Fibroblast of lung (primary cell): ENCODE results near the gene EVA1B. TPM values are rescaled to one million over a fixed set of nuclear protein-coding genes. Genes with fewer than 3 reads are reported as not detected.

Source experiments
- DNase-seq, 2 donors: peaks; one replicate each; pipeline versions ENCODE4 v3.0.0 to v3.0.0-alpha.2; 2010; ENCODE audit warnings: low read depth in 2 of 2
- H2AFZ ChIP-seq: 2 replicates; pipeline ENCODE4 v1.5.1; 2012; ENCODE audit warnings: low read length, control low read depth, inconsistent platforms
- H3K27ac ChIP-seq: 2 replicates; pipeline ENCODE4 v1.5.1; 2011; ENCODE audit warnings: low read length, control low read depth; ENCODE audit not compliant: insufficient read depth
- H3K27me3 ChIP-seq: 2 replicates; pipeline ENCODE4 v1.5.1; 2011; ENCODE audit warnings: mild to moderate bottlenecking, low read length; ENCODE audit not compliant: control insufficient read depth, insufficient read depth
- H3K36me3 ChIP-seq: 2 replicates; pipeline ENCODE4 v1.5.1; 2011; ENCODE audit warnings: low read length; ENCODE audit not compliant: control insufficient read depth, insufficient read depth
- H3K4me1 ChIP-seq: 2 replicates; pipeline ENCODE4 v1.5.1; 2011; ENCODE audit warnings: low read length; ENCODE audit not compliant: control insufficient read depth, insufficient read depth; ENCODE audit errors: extremely low read depth
- H3K4me2 ChIP-seq: 2 replicates; pipeline ENCODE4 v1.5.1; 2011; ENCODE audit warnings: low read length, control low read depth; ENCODE audit not compliant: insufficient read depth; ENCODE audit errors: extremely low read depth
- H3K4me3 ChIP-seq, 4 experiments: fragments of 200-600 bp in 1 of 4; sonication (generic) in 1 of 4; replicated peaks in 1 of 4; 2 replicates each; pipeline ENCODE4 v1.5.1; 2011 to 2016; ENCODE audit warnings: low read length in 4 of 4, low read depth in 3 of 4, mild to moderate bottlenecking in 3 of 4, control low read depth in 2 of 4, inconsistent platforms in 1 of 4, mixed read lengths in 1 of 4; ENCODE audit not compliant: insufficient read depth in 1 of 4; ENCODE audit errors: control extremely low read depth in 1 of 4
- H3K79me2 ChIP-seq: 2 replicates; pipeline ENCODE4 v1.5.1; 2012; ENCODE audit warnings: mild to moderate bottlenecking, low read length, inconsistent platforms; ENCODE audit not compliant: control insufficient read depth, insufficient read depth
- H3K9ac ChIP-seq: 2 replicates; pipeline ENCODE4 v1.5.1; 2011; ENCODE audit warnings: mild to moderate bottlenecking, low read length, control low read depth; ENCODE audit not compliant: insufficient read depth
- H3K9me3 ChIP-seq: 2 replicates; pipeline ENCODE4 v1.5.1; 2012; ENCODE audit warnings: low read depth, low read length; ENCODE audit not compliant: control insufficient read depth, insufficient read depth
- H4K20me1 ChIP-seq: 2 replicates; pipeline ENCODE4 v1.5.1; 2011; ENCODE audit warnings: low read length; ENCODE audit not compliant: control insufficient read depth, insufficient read depth; ENCODE audit errors: extremely low read depth
- EZH2 ChIP-seq: IDR thresholded peaks from 2 replicates; pipeline ENCODE4 v1.5.1; 2012; ENCODE audit warnings: low read length, control low read depth, mild to moderate bottlenecking; ENCODE audit errors: missing control alignments
- polyA plus RNA-seq, 2 donors: library from polyadenylated mRNA; depleted of rRNA in 1 of 2; stranded (reverse) in 1 of 2; unstranded in 1 of 2; fragments of >200 nt; gene quantifications; 2 replicates each; pipeline ENCODE4 v1.2.1, GENCODE V29; 2011 to 2012; ENCODE audit warnings: missing spikeins in 1 of 2
- total RNA-seq: library from RNA; depleted of rRNA; stranded (reverse); fragments of >200 nt; gene quantifications from 2 replicates; pipeline ENCODE4 v1.2.1, GENCODE V29; 2014
- TF ChIP-seq, protein P1 (sequence below), 2 donors: IDR thresholded peaks in 1 of 2; conservative IDR thresholded peaks in 1 of 2; 1 replicate in 1 of 2; 2 replicates in 1 of 2; pipeline ENCODE4 v1.5.1; 2011 to 2012; ENCODE audit warnings: low read length in 2 of 2, control low read depth in 1 of 2, inconsistent platforms in 1 of 2, low read depth in 1 of 2, mild to moderate bottlenecking in 1 of 2

EVA1B gene
- total and polyA plus RNA-seq, 2 donors (not counting 1 experiment from before 2014, with no cell fraction given), result 27.1 to 199 TPM

DNA sequence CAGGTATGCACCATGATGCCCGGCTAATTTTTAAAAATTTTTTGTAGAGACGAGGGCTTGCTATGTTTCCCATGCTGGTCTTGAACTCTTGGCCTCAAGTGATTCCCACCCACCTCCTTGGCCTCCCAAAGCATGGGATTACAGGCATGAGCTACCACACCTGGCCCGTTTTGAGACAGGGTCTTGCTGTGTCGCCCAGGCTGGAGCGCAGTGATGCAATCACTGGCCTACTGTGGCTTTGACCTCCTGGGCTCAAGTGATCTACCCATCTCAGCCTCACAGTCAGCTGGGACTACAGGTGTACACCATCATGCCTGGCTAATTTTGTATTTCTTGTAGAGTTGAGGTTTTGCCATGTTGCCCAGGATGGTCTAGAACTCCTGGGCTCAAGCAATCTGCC, 24.8 kb downstream of the EVA1B start:
- H3K27me3 ChIP-seq, result no peaks in the 10 kb centered on the region
- TF ChIP-seq, protein P1, sequence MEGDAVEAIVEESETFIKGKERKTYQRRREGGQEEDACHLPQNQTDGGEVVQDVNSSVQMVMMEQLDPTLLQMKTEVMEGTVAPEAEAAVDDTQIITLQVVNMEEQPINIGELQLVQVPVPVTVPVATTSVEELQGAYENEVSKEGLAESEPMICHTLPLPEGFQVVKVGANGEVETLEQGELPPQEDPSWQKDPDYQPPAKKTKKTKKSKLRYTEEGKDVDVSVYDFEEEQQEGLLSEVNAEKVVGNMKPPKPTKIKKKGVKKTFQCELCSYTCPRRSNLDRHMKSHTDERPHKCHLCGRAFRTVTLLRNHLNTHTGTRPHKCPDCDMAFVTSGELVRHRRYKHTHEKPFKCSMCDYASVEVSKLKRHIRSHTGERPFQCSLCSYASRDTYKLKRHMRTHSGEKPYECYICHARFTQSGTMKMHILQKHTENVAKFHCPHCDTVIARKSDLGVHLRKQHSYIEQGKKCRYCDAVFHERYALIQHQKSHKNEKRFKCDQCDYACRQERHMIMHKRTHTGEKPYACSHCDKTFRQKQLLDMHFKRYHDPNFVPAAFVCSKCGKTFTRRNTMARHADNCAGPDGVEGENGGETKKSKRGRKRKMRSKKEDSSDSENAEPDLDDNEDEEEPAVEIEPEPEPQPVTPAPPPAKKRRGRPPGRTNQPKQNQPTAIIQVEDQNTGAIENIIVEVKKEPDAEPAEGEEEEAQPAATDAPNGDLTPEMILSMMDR (conservative IDR thresholded peaks at IDR 0.05 in 1 of 2, IDR thresholded peaks at IDR 0.05 in 1 of 2; ENCODE audit: low read depth in 1 of 2, low read length in 2 of 2), result no peak
- TF ChIP-seq EZH2, result no peak
- no peak for DNase-seq
- H3K4me3 ChIP-seq, result no peak overlapping the region
- H4K20me1 ChIP-seq, result no peaks in the 10 kb centered on the region
- no peak overlapping the region for H2AFZ ChIP-seq
- H3K9ac ChIP-seq, result no peak overlapping the region
- no peak overlapping the region for H3K27ac ChIP-seq
- H3K4me1 ChIP-seq, result peaks cover 2% of the 10 kb centered on the region
- peaks cover 26% of the 10 kb centered on the region for H3K36me3 ChIP-seq
- no peaks in the 10 kb centered on the region for H3K9me3 ChIP-seq
- no peak overlapping the region for H3K4me2 ChIP-seq
- no peaks in the 10 kb centered on the region for H3K79me2 ChIP-seq

DNA sequence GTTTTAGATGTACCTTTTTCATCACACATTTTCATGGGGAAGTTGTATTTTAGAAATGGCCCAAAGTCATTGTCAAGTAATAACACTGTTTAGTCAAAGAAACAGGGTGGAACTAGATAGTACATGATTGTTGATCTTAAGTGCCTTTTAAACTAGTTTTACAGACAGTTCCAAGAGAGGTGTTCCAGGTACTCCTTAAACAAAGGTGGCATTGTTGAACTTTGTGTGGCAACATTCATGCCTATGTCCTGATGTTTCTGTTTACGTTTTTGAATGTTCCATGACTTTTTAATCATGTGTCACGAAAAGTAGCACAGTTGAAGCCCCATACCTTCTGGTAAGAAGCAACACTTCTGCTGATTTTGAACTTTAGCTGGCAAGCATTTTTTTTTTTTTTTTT, 26.4 kb downstream of the EVA1B start:
- no peak overlapping the region for H3K27ac ChIP-seq
- no peaks in the 10 kb centered on the region for H4K20me1 ChIP-seq
- H3K4me2 ChIP-seq, result no peak overlapping the region
- no peaks in the 10 kb centered on the region for H3K27me3 ChIP-seq
- H2AFZ ChIP-seq, result no peak overlapping the region
- no peak for DNase-seq
- H3K9ac ChIP-seq, result no peak overlapping the region
- no peaks in the 10 kb centered on the region for H3K79me2 ChIP-seq
- no peak overlapping the region for H3K4me3 ChIP-seq
- no peak for TF ChIP-seq EZH2
- TF ChIP-seq, protein P1 (conservative IDR thresholded peaks at IDR 0.05 in 1 of 2, IDR thresholded peaks at IDR 0.05 in 1 of 2; ENCODE audit: low read depth in 1 of 2, low read length in 2 of 2), result no peak
- H3K36me3 ChIP-seq, result peaks cover 26% of the 10 kb centered on the region
- peaks cover 2% of the 10 kb centered on the region for H3K4me1 ChIP-seq
- no peaks in the 10 kb centered on the region for H3K9me3 ChIP-seq

DNA sequence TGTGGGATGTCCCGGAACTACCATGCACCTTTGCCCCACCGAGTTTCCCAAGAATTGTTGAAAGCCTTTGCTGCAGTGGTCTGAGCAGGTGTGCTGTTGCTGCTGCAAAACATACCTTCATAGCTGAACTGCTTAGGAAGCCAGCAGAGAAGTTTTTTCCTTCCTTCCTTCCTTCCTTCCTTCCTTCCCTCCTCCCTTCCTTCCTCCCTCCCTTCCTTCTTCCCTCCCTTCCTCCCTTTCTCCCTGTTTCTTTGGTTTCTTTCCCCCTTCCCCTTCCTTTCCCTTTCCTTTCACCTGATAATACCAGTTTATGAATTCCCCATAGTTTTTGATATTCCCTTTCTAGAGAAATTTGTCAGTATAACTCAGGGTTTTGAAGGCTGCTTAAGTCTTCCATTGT, 28.1 kb downstream of the EVA1B start:
- Histone ChIP-seq H3K36me3 (peaks cover 23% of the 10 kb centered on the region), H3K27ac (no peak overlapping the region), H3K79me2 (peaks cover 2% of the 10 kb centered on the region), H3K4me3 (no peak overlapping the region), H3K4me1 (peaks cover 6% of the 10 kb centered on the region), H4K20me1 (no peaks in the 10 kb centered on the region), H3K9me3 (no peaks in the 10 kb centered on the region), H3K4me2 (no peak overlapping the region), H3K9ac (no peak overlapping the region), H2AFZ (no peak overlapping the region), H3K27me3 (no peaks in the 10 kb centered on the region)
- DNase-seq, result no peak
- TF ChIP-seq EZH2, result no peak
- TF ChIP-seq, protein P1 (conservative IDR thresholded peaks at IDR 0.05 in 1 of 2, IDR thresholded peaks at IDR 0.05 in 1 of 2; ENCODE audit: low read depth in 1 of 2, low read length in 2 of 2), result no peak
